ENCODE measurements around the gene HSD17B10.

The HSD17B10 gene

DNA sequence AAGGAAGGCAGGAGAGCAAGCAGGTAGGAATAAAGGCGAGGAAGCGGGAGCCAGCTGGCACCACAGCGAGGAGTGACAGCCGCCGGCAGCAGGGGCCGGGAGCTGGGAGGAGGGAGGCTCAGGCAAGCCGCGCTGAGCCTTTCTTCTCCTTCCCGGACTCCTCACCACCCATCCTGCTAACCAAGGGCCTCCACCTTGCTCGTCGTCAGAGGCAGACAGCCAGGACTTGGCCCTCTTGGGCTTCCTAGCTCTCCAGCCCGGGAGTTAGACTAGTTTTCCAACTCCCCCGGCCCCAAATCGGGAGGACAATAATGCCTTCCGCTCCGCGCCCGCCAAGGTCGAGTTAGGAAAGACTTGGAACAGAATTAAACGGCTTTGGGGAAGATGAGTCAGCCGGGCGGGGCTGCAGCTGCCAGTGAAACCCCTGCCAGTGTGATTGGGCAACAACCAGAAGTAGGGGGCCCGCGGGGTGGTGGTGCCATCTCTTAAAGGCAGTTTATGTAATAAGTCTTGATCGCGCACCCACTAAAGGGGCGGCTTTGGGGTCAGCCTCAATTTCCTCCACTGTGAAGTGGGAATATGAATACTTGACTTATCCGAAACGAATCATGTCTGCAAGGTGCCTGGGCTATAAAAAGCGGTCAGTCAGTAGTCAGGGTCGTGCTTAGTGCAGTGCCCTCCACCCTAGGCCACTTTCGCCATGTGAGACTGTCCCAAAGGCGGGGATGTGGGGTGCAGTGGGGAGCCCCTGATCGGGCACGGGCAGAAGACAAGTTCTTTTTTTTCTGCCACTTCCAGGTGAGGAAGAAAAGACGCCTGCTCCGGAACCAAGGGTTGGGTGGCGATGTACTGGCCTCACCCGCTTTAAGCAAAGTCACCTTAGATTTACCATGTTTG is 6.7 kb upstream of the HSD17B10 start:
- Histone ChIP-seq H3K23ac (ENCODE audit: low read length) (no peak overlapping the region), H2AK5ac (ENCODE audit: low read length) (no peak overlapping the region), H3K36me3 (ENCODE audit: control insufficient read depth, insufficient read depth, low read length) (no peaks in the 10 kb centered on the region), H3K18ac (ENCODE audit: low read length) (no peak overlapping the region), H3K4ac (ENCODE audit: low read depth, low read length) (no peak overlapping the region), H3K9ac (ENCODE audit: low read length) (peak overlapping the region; percentile 54), H3K4me2 (ENCODE audit: low read length) (peak overlapping the region; percentile 36), H2BK120ac (ENCODE audit: low read depth, low read length) (no peak overlapping the region), H3K79me1 (ENCODE audit: low read length) (no peaks in the 10 kb centered on the region), H3K4me1 (ENCODE audit: control insufficient read depth, low read depth, low read length) (no peaks in the 10 kb centered on the region), H3K27ac (ENCODE audit: low read depth, low read length) (no peak overlapping the region), H4K5ac (ENCODE audit: low read length) (no peak overlapping the region), H3K56ac (ENCODE audit: low read length) (peak overlapping the region; percentile 70), H4K8ac (ENCODE audit: low read depth, low read length) (no peak overlapping the region), H3K27me3 (ENCODE audit: insufficient read depth, low read length, poor library complexity) (no peaks in the 10 kb centered on the region), H3K79me2 (ENCODE audit: control insufficient read depth, insufficient read depth, low read length) (no peaks in the 10 kb centered on the region), H3K4me3 (ENCODE audit: low read length) (no peak overlapping the region), H2BK15ac (replicated peaks; ENCODE audit: low read depth) (no peak overlapping the region), H2BK5ac (ENCODE audit: low read length) (no peak overlapping the region)
- WGBS (ENCODE audit: extremely low coverage, insufficient coverage, low lambda C conversion rate) = no CpG with 5 or more reads among the region's 39 CpGs
- no peak for DNase-seq

DNA sequence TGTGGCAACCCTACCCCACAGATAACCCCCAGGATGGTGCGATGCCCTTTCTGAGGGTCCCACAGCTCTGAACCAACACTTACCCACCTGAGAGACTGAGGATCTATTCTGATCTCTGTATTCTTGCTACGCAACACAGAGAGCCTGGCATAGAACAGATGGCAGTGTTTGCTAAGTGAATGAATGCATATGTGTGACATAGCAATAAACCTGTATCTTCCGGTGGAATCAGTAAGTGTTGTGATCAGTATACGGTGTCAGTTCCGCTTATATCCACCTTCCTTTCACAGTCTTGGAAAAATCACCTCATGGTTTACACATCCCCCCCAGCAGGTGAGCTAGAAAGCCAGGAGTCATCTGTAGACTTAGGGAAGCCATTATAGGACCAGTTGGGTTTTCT is 5.9 kb upstream of the HSD17B10 start:
- no peak overlapping the region for H2BK120ac ChIP-seq (ENCODE audit: low read depth, low read length)
- H3K4me2 ChIP-seq (ENCODE audit: low read length) = no peak overlapping the region
- no peaks in the 10 kb centered on the region for H3K4me1 ChIP-seq (ENCODE audit: control insufficient read depth, low read depth, low read length)
- no CpG with 5 or more reads among the region's 5 CpGs for WGBS (ENCODE audit: extremely low coverage, insufficient coverage, low lambda C conversion rate)
- H3K4ac ChIP-seq (ENCODE audit: low read depth, low read length) = no peak overlapping the region
- H2BK5ac ChIP-seq (ENCODE audit: low read length) = no peak overlapping the region
- H3K9ac ChIP-seq (ENCODE audit: low read length) = no peak overlapping the region
- DNase-seq = no peak
- no peak overlapping the region for H2AK5ac ChIP-seq (ENCODE audit: low read length)
- no peak overlapping the region for H3K23ac ChIP-seq (ENCODE audit: low read length)
- H3K79me2 ChIP-seq (ENCODE audit: control insufficient read depth, insufficient read depth, low read length) = no peaks in the 10 kb centered on the region
- no peak overlapping the region for H3K18ac ChIP-seq (ENCODE audit: low read length)
- H3K4me3 ChIP-seq (ENCODE audit: low read length) = no peak overlapping the region
- no peaks in the 10 kb centered on the region for H3K27me3 ChIP-seq (ENCODE audit: insufficient read depth, low read length, poor library complexity)
- H3K27ac ChIP-seq (ENCODE audit: low read depth, low read length) = no peak overlapping the region
- no peak overlapping the region for H4K5ac ChIP-seq (ENCODE audit: low read length)
- H3K56ac ChIP-seq (ENCODE audit: low read length) = peak overlapping the region; percentile 5
- H2BK15ac ChIP-seq (replicated peaks; ENCODE audit: low read depth) = no peak overlapping the region
- no peaks in the 10 kb centered on the region for H3K79me1 ChIP-seq (ENCODE audit: low read length)
- H4K8ac ChIP-seq (ENCODE audit: low read depth, low read length) = no peak overlapping the region
- no peaks in the 10 kb centered on the region for H3K36me3 ChIP-seq (ENCODE audit: control insufficient read depth, insufficient read depth, low read length)

DNA sequence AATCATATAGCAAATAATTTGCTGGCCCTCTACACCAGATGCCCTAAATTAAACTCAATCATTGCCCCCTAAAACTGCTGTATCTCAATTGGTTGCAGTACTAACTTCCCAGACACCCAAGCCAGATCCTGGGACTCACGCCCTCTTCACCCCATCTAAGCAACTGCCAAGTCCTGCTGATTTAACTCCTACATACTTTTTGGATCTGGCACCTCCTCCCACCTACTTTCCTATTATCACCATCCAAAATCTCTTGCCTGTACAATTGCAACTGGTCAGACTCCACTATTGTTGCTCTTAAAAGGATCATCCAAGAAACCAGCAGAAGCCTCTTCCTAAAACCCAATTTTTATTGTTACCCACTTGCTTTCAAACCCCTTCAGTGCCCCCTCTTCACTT is 4.7 kb upstream of the HSD17B10 start:
- no peak overlapping the region for H3K4me2 ChIP-seq (ENCODE audit: low read length)
- no peak overlapping the region for H4K5ac ChIP-seq (ENCODE audit: low read length)
- no peak overlapping the region for H3K23ac ChIP-seq (ENCODE audit: low read length)
- H3K27ac ChIP-seq (ENCODE audit: low read depth, low read length) = no peak overlapping the region
- no peak overlapping the region for H2BK15ac ChIP-seq (replicated peaks; ENCODE audit: low read depth)
- H3K79me1 ChIP-seq (ENCODE audit: low read length) = no peaks in the 10 kb centered on the region
- no peak overlapping the region for H4K8ac ChIP-seq (ENCODE audit: low read depth, low read length)
- H3K4me3 ChIP-seq (ENCODE audit: low read length) = no peak overlapping the region
- no peak overlapping the region for H2BK120ac ChIP-seq (ENCODE audit: low read depth, low read length)
- DNase-seq = no peak
- no peak overlapping the region for H3K56ac ChIP-seq (ENCODE audit: low read length)
- H3K4ac ChIP-seq (ENCODE audit: low read depth, low read length) = no peak overlapping the region
- H3K9ac ChIP-seq (ENCODE audit: low read length) = no peak overlapping the region
- H2AK5ac ChIP-seq (ENCODE audit: low read length) = no peak overlapping the region
- H2BK5ac ChIP-seq (ENCODE audit: low read length) = no peak overlapping the region
- H3K36me3 ChIP-seq (ENCODE audit: control insufficient read depth, insufficient read depth, low read length) = no peaks in the 10 kb centered on the region
- WGBS (ENCODE audit: extremely low coverage, insufficient coverage, low lambda C conversion rate) = no CpG with 5 or more reads among the region's 1 CpG
- no peaks in the 10 kb centered on the region for H3K4me1 ChIP-seq (ENCODE audit: control insufficient read depth, low read depth, low read length)
- H3K79me2 ChIP-seq (ENCODE audit: control insufficient read depth, insufficient read depth, low read length) = no peaks in the 10 kb centered on the region
- no peak overlapping the region for H3K18ac ChIP-seq (ENCODE audit: low read length)
- H3K27me3 ChIP-seq (ENCODE audit: insufficient read depth, low read length, poor library complexity) = no peaks in the 10 kb centered on the region

DNA sequence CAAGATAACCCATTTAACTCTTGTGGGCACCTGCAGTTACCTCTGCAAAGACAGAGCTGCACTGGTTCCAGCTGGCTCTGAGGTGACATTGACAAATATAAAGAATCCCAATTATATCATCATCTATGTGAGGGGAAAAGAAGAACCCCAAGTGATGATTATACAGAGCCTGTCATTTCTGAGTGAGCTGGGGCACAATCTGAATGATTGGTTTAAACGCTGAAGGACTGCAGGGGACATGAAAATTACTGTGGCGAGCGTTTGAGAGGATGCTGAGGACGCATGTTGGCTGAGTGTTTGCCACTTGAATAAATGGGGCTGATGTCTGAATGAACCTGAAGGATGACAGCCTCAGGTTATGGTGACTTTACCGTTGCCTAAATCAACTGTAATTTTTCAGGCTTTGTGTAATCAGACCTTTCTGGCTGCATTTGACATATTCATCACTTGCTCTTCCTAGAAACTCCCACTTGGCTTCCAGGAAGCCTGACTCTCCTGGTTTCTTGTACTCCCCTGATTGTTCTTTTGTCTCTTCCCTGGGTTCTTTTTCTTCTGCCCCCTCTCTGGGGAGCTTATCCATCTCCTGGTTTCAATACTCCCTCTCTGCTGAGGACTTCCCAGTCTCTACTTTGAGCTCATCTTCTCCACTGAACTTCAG is 4.1 kb upstream of the HSD17B10 start:
- Histone ChIP-seq H3K18ac (ENCODE audit: low read length) (no peak overlapping the region), H3K27me3 (ENCODE audit: insufficient read depth, low read length, poor library complexity) (no peaks in the 10 kb centered on the region), H3K4me1 (ENCODE audit: control insufficient read depth, low read depth, low read length) (no peaks in the 10 kb centered on the region), H4K5ac (ENCODE audit: low read length) (no peak overlapping the region), H2BK15ac (replicated peaks; ENCODE audit: low read depth) (no peak overlapping the region), H3K4me2 (ENCODE audit: low read length) (no peak overlapping the region), H3K56ac (ENCODE audit: low read length) (no peak overlapping the region), H3K79me2 (ENCODE audit: control insufficient read depth, insufficient read depth, low read length) (peaks cover 2% of the 10 kb centered on the region), H3K4me3 (ENCODE audit: low read length) (no peak overlapping the region), H4K8ac (ENCODE audit: low read depth, low read length) (no peak overlapping the region), H3K4ac (ENCODE audit: low read depth, low read length) (no peak overlapping the region), H2AK5ac (ENCODE audit: low read length) (no peak overlapping the region), H3K79me1 (ENCODE audit: low read length) (no peaks in the 10 kb centered on the region), H3K9ac (ENCODE audit: low read length) (no peak overlapping the region), H2BK5ac (ENCODE audit: low read length) (no peak overlapping the region), H3K36me3 (ENCODE audit: control insufficient read depth, insufficient read depth, low read length) (no peaks in the 10 kb centered on the region), H3K27ac (ENCODE audit: low read depth, low read length) (no peak overlapping the region), H3K23ac (ENCODE audit: low read length) (no peak overlapping the region), H2BK120ac (ENCODE audit: low read depth, low read length) (no peak overlapping the region)
- DNase-seq = no peak
- WGBS (ENCODE audit: extremely low coverage, insufficient coverage, low lambda C conversion rate) = no CpG with 5 or more reads among the region's 5 CpGs

DNA sequence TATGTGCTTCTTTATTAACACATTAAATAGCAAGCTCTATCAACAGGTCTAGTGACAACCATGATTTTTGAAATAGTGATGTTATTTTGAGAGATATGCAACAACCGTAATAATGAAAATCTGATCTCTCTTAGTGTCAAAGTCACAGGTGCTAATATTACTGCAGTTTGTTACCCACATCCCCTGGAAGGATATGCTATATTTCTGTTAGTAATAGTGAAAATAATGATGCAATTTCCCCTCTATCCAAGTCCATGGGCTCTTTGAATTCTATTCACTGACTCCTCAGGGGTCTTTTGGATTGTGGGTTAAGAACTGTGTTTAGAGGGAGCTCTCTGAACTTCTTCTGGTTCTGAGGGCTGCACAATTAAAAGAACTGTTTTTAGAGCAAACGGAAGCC is 3.0 kb upstream of the HSD17B10 start:
- Histone ChIP-seq H3K4me1 (ENCODE audit: control insufficient read depth, low read depth, low read length) (no peaks in the 10 kb centered on the region), H4K8ac (ENCODE audit: low read depth, low read length) (no peak overlapping the region), H3K27ac (ENCODE audit: low read depth, low read length) (no peak overlapping the region), H3K56ac (ENCODE audit: low read length) (no peak overlapping the region), H3K4me2 (ENCODE audit: low read length) (no peak overlapping the region), H3K18ac (ENCODE audit: low read length) (no peak overlapping the region), H2BK5ac (ENCODE audit: low read length) (no peak overlapping the region), H3K27me3 (ENCODE audit: insufficient read depth, low read length, poor library complexity) (no peaks in the 10 kb centered on the region), H4K5ac (ENCODE audit: low read length) (no peak overlapping the region), H3K36me3 (ENCODE audit: control insufficient read depth, insufficient read depth, low read length) (no peaks in the 10 kb centered on the region), H2AK5ac (ENCODE audit: low read length) (no peak overlapping the region), H3K4ac (ENCODE audit: low read depth, low read length) (no peak overlapping the region), H3K9ac (ENCODE audit: low read length) (no peak overlapping the region), H3K79me2 (ENCODE audit: control insufficient read depth, insufficient read depth, low read length) (peaks cover 2% of the 10 kb centered on the region), H2BK120ac (ENCODE audit: low read depth, low read length) (no peak overlapping the region), H3K4me3 (ENCODE audit: low read length) (no peak overlapping the region), H3K79me1 (ENCODE audit: low read length) (no peaks in the 10 kb centered on the region), H3K23ac (ENCODE audit: low read length) (no peak overlapping the region), H2BK15ac (replicated peaks; ENCODE audit: low read depth) (no peak overlapping the region)
- DNase-seq = no peak
- no CpG with 5 or more reads among the region's 2 CpGs for WGBS (ENCODE audit: extremely low coverage, insufficient coverage, low lambda C conversion rate)

Data from mesendoderm (in vitro differentiated cells).